ENCODE data around the gene RIMOC1.
A peak's percentile ranks its signal among the peaks of the same experiment; 100 is the strongest.

Gene RIMOC1, protein sequence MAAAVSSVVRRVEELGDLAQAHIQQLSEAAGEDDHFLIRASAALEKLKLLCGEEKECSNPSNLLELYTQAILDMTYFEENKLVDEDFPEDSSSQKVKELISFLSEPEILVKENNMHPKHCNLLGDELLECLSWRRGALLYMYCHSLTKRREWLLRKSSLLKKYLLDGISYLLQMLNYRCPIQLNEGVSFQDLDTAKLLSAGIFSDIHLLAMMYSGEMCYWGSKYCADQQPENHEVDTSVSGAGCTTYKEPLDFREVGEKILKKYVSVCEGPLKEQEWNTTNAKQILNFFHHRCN

DNA sequence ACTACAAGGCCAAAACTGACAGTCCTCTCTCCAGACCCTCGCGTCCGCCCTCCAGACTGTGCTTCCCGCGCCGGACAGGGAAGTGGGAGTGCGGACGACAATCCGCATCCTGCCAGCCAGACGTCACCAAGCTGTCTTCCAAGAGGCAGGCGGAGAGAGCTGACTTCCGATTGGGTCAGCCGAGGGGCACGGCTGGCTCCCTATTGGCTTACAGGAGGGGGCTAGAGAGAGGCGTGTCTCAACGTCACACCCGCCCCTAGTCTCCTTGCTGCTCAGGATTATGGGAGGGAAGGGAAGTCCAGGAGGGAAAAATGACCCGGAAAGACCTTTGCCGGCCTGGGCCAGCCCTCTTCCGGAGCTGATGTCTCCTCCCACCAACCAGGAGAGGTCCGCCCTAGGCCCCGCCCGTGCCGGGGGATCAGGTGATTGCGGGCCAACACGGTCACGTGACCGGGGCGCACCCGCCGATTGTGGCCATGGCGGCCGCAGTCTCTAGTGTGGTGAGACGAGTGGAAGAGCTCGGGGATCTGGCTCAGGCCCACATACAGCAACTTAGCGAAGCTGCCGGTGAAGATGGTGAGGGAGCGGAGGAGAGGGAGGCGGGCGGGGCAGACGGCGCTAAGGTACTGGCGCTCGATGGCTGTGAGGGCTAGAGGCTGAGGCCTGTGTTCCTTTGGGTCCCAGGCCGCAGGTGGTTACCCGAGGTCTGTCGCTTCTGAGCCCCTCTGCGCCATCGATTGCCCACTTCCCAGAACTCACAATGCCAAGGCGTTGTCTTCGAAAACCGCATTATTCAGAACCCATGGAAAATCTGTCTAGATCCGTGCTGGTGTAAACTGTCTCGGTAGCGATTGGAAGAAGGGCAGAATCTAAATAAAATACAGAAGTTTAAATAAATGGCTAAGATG lies at the start of gene RIMOC1:
RIMOC1 (plus strand) TSS at position 453 of the 908 bp plus-strand sequence; CDS start at position 477, 24 bp downstream.
- peak; percentile 100 for DNase-seq

DNA sequence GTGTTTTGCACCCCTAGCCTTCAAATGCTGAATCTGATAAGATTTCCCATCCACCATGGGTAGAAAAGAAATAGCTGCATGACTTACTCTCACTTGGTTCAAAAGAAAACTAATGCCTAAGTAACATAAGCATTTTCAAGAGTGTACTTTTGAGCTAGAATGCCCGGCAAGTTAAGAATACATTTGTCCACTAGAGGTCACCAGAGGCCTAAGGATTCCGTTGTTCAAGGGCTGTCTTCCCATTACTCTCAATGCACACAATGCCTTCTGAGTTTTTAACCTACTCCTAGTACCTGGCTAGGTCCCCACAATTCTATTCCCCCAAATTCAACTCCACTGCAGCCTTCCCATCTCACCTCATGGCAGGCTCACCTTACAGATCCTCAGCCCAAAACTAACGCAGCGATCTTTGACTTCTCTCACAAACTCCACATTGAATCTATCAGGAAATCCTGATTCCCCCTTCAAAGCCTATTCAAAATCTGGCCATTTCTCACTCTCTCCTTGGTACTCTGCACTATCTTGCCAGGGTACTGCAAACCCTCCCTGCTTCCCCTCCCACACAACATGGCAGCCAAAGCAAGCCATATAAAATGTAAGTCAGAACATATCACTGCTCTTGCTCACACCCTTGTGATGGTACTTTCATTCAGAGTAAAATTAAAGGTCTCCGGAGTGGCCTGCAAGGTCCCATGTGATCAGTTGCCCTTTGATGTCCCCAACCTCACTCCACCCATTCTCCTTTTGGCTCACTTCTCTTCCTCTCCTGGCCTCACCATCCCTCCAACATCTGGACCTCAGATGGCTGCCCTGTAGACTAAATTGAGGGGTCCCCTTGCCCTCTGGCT lies 47.3 kb upstream of the RIMOC1 start:
- DNase-seq = peak; percentile 26 to 79

DNA sequence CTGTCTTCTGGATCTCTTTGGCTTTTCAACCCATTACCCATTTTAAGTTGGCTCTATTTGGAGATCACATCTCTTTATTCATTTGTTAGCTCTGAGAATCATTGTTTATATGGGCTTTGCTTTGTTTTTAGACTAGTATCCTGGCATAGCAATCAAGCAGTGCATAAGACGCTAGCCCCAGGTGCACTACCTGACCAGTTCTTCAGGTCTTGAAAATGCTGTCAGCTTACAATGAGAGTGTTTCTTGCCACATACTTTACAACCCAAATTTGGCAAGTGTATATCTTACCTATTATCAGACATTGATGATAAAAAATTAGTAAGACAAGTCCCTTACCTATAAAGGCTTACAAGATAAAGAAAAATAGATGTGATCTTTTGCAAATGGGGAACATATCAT lies 46.2 kb upstream of the RIMOC1 start:
- DNase-seq = no peak

DNA sequence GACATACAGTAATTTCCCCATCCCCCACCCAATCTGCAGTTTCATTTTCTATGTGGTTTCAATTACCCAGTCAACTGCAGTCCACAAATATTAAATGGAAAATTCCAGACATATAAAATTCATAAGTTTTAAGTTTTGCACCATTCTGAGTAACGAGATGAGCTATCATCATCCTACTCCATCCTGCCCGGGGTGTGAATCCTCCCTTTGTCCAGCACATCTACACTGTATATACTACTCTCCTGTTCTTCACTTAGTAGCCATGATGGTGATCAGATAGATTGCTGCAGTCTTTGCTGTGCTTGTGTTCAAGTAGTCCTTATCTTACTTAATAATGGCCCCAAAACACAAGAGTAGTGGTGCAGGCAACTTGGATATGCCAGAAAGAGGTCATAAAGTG lies 45.3 kb upstream of the RIMOC1 start:
- DNase-seq = no peak

DNA sequence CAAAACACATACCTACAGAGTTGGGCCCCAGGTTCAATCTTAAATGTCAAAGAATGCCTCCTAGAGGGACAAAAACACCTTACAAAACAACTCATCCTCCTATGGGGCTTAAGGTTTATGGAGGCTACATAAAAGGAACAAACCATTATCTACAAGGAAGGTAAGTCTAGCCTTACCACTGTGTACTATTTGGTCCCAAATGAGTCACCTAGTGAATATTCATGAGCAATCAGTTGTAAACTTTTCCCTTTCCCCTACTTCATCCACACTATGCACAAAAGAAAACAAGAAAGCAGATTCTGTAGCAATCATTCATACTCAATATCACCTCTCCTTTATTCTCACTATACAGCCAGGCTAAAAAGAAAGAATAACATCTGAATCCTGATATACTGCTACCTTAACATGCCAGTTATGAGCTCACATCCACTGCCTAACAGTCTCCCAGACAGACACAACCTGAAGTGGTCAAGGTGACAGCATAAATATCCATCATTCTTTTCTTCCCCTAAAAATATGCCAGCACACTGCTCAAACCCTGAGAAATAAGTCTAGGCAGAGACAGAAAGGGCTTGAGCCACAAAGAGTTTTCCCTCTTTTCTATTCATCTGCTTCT lies 40.2 kb upstream of the RIMOC1 start:
- no peak for DNase-seq

DNA sequence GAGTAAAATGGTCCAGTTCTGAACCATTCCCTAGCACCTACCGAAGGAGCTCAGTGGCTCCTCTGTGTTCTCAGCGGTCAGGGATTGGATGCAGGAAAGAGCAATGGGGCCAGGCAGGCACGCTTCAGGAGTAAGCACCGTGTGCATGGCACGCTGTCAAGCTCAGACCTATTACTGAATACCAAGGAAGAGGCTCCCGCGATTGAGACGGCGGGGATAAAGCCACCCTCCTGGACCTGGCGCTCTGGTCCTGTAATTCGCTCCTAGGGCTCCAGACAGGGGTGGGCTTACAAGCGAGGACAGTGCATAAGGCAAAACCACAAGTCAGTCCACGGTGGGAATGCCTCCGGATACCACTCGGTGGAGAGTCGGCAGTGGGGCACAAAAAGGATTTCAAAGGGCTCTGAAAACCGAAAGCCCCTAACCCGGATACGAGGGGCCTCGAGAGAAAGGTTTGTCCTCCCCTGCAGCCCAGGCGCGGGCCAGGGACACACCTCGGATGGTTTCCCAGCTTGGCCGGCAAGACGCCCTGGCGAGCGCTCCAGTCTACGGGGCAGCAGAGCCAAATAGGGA lies 34.9 kb upstream of the RIMOC1 start:
- DNase-seq = no peak

DNA sequence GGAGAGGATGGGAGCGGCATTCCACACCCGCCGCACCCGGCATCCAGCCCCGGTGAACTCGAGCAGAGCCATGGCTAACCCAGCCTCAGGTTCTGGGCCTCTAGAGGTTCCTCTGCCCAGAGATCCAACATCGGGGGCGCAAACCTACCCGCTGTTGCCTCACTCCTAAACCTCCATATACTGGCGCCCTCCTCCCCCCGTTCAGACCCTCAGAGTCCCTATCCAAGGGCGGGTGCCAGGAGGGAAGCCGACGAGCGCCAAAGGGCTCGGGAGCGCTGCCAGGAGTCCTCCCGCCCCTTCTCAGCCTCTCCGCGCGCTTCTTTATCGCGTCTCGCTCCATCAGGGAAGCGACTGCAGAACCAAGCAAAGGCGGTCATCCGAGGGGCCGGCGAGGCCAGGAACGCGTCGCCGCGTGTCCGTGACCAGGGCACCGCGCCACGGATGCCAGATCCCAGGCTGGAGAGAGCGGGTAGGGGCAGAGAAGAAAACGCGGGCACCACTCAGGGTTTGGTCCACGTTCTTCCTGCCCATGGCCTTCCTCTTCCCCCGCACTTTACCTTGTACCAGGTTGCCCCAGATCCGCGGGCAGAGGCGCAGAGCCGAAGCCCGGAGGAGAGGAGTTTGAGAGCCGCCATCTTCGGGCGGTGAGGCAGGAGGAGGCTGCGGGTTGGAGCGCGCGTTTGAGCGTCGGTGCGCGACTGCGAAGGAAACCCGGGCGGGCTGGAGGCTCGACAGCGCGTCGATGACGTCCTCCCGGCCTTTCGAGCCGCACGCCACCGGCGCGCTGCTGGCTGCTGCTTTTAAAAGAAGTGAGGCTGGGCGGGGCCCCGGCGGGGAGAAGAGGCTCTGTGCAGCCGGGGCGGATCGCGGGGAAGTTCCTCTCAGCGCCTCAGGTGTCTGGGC lies 34.2 kb upstream of the RIMOC1 start, which contains the start of gene OXCT1:
OXCT1 (minus strand) TSS at position 702 of the 903 bp plus-strand sequence; CDS start at position 635, 67 bp downstream.
- peak; percentile 74 to 86 for DNase-seq

DNA sequence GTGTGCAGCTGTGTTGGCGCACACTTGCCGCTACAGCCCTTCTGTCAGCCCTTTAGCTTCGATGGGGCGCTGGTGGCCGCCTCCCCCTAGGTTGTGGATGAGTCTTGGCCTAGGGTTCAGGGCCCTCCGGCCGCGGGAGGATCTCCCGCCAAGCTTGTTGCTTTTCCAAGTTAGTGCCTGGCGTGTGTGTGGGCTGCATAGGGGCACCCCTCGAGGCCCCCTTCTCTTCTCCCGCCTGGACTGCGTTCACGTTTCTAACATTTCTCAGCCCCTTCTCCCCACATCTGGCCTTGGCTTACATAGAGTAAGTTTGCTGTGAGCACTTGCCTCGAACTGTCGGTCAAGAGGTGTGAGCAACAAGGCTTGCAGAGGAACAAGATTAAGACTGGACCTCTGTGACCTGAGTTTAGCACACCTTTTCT lies 33.5 kb upstream of the RIMOC1 start:
- DNase-seq = no peak

DNA sequence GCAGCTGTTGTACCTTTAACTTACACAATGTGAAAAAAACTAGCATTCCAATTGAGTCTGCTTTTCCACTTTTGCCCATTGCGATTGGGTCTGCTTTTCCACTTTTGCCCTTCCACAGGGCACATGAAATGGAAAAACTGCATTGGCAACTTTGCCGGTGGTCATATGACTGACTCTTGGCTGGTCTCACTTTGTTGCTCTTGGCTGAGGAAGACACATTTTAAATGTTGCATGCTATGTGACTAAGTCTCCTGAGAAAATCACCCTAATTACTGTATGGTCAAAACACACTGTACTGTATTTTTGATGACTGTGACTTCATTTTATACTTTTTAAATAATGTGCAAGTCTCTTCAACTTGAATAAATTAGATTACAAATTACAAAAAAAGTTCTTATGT lies 32.3 kb upstream of the RIMOC1 start:
- DNase-seq = no peak

DNA sequence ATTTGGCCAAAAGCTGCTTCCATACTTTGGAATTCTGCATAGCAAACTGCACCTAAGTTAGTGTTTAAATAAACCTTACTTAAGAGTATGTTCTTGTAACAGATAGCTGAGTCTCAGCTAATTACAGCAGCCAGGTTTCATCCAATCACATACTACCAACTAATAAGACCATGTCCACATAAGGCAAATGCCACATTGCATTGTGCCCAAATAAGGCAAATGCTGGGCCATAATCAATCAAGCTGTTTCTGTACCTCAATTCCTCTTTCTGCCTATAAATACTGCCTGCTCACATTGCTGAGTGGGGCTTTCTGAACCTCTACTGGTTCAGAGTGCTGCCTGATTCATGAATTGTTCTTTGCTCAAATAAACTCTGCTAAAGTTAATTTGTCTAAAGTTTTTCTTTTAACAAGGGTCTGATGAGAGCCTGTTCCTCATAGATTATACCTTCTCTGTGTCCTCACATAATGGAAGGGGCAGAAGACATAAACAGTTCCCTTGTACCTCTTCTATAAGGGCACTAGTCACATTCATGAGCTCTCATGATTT lies 29.6 kb upstream of the RIMOC1 start:
- no peak for DNase-seq

DNA sequence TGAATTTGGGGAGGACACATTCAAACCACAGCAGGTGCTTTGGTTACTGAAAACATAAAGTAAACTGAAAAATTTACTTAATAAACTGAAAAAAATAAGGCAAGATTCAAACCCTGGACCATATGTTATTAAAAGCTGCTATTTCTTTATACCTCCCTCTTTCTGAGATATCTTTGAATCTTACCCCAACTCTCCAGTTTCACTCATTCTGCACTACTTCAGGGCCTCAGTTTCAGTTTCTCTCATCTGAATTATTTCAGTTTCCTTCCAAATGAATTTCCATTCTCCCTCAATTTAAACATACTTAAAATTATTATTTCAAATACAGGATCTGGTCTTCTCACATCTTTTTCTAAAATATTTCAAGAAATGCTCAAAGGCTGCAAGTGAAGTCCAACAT lies 29.0 kb upstream of the RIMOC1 start:
- DNase-seq = no peak

DNA sequence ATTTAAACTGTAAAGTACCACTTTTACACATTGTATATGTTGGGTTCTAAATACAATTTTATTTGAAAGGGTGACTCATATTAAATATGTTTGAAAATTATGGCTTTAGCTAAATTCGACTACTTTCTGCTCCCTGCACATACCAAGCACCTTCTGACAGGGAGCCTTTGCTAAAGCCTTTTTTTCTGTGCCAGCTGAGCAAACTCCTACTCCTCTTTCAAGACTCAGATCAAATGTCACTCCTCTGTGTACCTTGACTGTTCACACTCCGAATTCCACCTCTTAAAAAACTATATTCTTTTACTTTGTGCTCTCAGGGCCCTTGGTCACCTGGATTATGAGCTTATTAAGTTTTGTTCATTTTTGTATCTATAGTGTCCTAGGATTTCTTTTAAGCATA lies 27.5 kb upstream of the RIMOC1 start:
- DNase-seq = peak; percentile 21 to 42

DNA sequence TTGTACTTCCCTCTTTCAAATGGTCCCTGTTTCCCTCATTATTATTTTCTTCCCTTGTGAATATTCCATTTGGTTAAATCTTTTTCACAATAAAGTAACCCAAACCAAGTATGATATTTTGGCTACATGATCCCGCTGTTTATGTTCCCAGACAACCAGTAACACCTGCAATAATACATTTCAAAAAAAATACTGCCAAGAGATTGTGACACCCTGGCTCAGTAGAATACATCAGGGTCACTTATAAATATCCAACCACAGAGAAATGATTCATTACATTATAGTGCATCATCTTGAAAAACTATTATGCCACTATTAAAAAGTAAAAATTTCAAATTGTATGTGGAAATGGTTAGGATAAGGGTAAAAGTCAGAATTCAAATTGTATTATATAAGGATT lies 26.7 kb upstream of the RIMOC1 start:
- DNase-seq = no peak

DNA sequence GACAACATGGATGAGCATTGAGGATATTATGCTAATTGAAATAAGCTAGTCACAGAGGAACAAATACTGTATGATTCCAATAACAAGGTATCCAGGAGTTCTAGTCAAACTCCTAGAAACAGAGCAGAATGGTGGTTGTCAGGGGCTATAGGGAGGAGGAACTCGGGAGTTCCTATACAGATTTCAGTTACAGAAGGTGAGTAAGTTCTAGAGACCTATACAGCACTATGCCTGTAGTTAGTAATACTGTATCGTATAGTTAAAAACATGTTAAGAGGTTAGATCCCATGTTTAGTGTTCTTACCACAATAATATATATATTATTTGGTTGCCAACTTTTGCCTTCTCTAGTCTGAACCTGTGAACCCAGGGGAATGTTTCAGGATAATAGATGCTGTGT lies 26.0 kb upstream of the RIMOC1 start:
- DNase-seq = no peak

DNA sequence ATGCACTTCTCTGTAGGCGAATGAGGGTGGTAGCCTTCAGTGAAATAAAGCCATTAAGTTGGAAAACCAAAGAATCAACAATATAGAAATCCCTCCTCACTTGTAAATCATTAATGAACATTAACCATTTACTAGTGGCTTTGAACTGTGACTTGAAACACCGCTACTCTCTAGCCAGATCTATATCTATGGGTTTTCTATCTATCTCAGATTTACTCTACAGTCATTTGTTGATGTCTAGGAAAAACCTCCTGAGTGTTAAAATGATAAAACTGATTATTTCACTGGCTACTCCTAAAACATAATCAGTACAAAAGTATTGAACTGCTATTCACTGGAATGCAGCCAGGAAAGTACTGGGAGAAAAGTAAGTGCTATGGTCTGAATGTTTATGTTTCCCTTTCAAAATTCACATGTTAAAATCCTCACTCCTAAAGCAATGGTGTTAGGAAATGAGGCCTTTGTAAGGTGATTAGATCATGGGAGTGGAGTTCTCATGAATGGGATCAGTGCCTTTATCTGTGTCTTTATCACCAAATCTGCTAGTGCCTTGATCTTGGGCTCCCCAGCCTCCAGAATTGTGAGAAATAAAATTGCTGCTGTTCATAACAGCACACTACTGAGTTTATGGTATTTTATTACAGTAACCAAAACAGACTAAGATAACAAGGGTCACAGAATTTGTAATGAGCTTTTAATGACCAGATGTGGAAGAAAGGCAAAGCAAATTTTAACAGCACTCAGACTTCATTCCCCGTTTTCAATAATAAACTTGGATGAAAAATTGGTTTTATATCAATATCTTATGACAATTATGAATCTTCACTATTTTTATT lies 25.3 kb upstream of the RIMOC1 start:
- no peak for DNase-seq

DNA sequence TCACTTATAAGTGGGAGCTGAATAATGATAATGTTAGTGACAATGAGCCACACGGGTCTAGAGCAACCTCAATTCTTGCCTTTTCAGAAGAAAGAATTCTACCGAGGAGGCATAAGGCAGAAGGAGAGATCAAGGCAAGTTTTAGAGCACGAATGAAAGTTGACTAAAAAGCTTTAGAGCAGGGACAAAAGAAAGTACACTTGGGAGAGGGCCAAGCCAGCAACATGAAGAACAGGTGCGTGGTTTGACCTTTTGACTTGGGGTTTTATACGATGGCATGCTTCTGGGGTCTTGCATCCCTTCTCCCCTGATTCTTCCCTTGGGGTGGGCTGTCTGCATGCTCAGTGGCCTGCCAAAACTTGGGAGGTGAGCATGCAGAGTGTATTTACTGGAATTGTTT lies 21.4 kb upstream of the RIMOC1 start:
- DNase-seq = no peak

DNA sequence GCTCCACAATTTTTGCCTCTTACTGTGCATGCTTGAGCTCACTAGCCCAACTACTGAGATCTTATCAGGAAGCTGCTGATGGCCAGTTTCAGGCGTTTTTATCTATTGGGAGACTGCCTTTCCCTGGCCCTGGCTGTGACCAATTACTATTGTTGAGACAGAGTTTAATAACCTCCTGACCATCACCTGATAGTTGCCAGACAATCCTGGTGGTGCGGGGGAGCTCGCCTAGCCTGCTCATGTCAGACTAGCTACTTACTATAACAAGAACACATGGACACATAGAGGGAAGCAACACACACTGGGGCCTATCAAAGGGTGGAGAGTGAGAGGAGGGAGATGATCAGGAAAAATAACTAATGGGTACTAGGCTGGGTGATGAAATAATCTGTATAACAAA lies 20.9 kb upstream of the RIMOC1 start:
- no peak for DNase-seq

DNA sequence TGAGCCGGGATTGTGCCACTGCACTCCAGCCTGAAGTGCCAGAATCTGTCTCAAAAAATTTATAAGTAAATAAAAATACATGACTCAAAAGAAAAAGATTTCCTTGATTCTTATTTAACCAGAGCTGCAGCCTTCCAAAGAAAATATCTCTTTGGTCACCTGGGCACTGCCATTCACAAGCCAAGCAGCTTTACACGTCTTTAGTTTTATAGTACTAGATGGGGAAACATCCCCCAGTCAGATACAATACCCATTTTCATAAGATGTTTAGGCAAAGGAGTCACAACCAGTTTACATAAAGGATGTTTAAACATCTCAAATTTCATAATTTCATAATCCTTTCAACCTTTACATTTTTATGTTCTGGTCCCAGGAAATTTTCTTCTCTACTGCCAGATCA lies 20.2 kb upstream of the RIMOC1 start:
- DNase-seq = no peak

DNA sequence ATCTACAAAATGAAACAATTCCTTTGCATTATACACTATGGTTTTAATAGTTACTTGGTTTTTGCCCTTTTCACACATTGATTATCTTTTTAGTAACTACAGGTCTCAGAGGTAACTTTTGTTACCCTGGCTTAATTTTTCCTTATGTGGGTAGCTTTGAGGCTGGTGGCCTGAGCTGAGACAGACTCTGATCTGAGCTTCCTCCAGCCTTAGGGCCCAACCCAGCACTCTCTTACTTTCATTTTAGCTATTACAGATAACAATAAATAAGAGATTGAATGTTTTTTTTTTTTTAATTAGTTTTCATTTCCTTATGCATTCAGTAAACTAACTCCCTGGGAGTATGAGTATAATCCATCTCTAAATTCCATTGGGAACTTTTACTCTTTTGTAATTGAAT lies 18.9 kb upstream of the RIMOC1 start:
- no peak for DNase-seq
